Mesothelial cell of epicardium (in vitro differentiated cells): ENCODE data around the gene C1orf198. TPM values are rescaled to one million over a fixed set of nuclear protein-coding genes. Genes with fewer than 3 reads are reported as not detected.

ENCODE experiments used
- DNase-seq, 2 experiments: peaks; one replicate each; pipeline ENCODE4 v3.0.0; 2021; ENCODE audit warnings: low spot score in 2 of 2; ENCODE audit not compliant: unreplicated experiment in 2 of 2
- H3K27ac Mint-ChIP-seq: 2 replicates; pipeline ENCODE4 v1.8.0; 2021; ENCODE audit warnings: mixed read lengths
- H3K27me3 Mint-ChIP-seq: 2 replicates; pipeline ENCODE4 v1.8.0; 2021; ENCODE audit warnings: low read depth, mixed read lengths
- H3K36me3 Mint-ChIP-seq: 2 replicates; pipeline ENCODE4 v1.8.0; 2021; ENCODE audit warnings: mixed read lengths
- H3K4me1 Mint-ChIP-seq: 2 replicates; pipeline ENCODE4 v1.8.0; 2021; ENCODE audit warnings: mixed read lengths
- H3K4me3 Mint-ChIP-seq: 2 replicates; pipeline ENCODE4 v1.8.0; 2021; ENCODE audit warnings: mild to moderate bottlenecking, moderate library complexity, mixed read lengths
- H3K9me3 Mint-ChIP-seq: 2 replicates; pipeline ENCODE4 v1.8.0; 2021; ENCODE audit warnings: mixed read lengths
- total RNA-seq: library from RNA; stranded (reverse); gene quantifications from 3 replicates; pipeline ENCODE4 v1.2.1, GENCODE V29; 2021
- TF ChIP-seq, protein P1 (sequence below): fragments of 200-600 bp; sonication (generic); IDR thresholded peaks from one replicate; pipeline ENCODE4 v1.5.0; 2021; ENCODE audit warnings: antibody characterized with exemption; ENCODE audit not compliant: unreplicated experiment

The C1orf198 gene
- total RNA-seq, 1 donor from 2014 or later = 143 TPM

DNA sequence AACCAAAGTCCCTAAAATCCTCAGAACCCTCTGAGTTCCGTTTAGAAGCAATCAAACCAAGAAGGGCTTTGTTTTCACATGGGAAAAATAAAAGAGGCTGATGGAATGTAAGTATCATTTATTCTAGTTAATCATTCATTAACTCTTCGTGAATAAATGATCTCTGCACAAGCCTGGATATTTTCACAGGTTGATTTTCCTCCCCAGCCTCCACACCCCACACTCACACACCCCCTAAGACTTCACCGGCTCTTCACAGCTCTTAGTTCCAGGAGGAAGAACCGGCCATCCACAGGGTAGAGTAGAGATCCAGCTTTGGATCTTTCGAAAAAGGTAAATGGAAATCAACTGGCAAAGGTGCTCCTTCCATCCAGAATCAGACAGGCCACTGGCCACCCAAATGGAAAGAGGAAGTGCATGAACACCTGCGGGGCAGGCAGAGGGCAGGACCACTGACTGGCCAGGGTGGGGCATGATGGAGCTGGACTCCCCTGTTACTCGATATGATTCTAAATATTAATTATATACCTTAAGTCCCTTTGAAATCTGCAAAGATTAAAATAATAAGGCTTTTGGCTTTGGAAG lies 10.0 kb downstream of the C1orf198 start:
- peaks cover 3% of the 10 kb centered on the region for H3K9me3 Mint-ChIP-seq
- H3K4me1 Mint-ChIP-seq = peaks cover 63% of the 10 kb centered on the region
- no peak overlapping the region for H3K4me3 Mint-ChIP-seq
- H3K36me3 Mint-ChIP-seq = peaks cover 42% of the 10 kb centered on the region
- no peak for DNase-seq
- TF ChIP-seq, protein P1, sequence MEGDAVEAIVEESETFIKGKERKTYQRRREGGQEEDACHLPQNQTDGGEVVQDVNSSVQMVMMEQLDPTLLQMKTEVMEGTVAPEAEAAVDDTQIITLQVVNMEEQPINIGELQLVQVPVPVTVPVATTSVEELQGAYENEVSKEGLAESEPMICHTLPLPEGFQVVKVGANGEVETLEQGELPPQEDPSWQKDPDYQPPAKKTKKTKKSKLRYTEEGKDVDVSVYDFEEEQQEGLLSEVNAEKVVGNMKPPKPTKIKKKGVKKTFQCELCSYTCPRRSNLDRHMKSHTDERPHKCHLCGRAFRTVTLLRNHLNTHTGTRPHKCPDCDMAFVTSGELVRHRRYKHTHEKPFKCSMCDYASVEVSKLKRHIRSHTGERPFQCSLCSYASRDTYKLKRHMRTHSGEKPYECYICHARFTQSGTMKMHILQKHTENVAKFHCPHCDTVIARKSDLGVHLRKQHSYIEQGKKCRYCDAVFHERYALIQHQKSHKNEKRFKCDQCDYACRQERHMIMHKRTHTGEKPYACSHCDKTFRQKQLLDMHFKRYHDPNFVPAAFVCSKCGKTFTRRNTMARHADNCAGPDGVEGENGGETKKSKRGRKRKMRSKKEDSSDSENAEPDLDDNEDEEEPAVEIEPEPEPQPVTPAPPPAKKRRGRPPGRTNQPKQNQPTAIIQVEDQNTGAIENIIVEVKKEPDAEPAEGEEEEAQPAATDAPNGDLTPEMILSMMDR = no peak
- peak overlapping the region; percentile 90 for H3K27ac Mint-ChIP-seq
- no peaks in the 10 kb centered on the region for H3K27me3 Mint-ChIP-seq

DNA sequence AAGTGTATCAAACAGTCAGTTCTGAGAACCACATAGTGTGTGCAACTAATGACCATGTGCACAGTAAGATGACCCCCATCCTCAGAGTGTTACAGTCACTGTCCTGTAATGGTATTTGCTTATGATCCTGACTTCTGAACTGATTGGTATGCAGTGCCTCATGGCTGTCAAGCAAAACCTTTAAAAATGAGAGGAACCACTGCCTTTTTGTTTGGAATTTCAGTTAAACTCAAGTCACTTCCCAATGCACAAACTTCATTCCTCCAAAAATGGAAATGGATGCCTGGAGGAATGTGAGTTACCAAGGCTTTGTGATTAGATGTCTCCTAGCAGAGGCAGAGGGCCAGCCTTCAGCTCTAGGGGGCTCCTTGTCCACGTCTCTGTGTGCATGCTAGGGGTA lies 10.5 kb downstream of the C1orf198 start:
- H3K9me3 Mint-ChIP-seq = peaks cover 5% of the 10 kb centered on the region
- no peak overlapping the region for H3K4me3 Mint-ChIP-seq
- peaks cover 59% of the 10 kb centered on the region for H3K4me1 Mint-ChIP-seq
- peaks cover 47% of the 10 kb centered on the region for H3K36me3 Mint-ChIP-seq
- TF ChIP-seq, protein P1 = no peak
- no peaks in the 10 kb centered on the region for H3K27me3 Mint-ChIP-seq
- H3K27ac Mint-ChIP-seq = peak overlapping the region; percentile 90
- no peak for DNase-seq

DNA sequence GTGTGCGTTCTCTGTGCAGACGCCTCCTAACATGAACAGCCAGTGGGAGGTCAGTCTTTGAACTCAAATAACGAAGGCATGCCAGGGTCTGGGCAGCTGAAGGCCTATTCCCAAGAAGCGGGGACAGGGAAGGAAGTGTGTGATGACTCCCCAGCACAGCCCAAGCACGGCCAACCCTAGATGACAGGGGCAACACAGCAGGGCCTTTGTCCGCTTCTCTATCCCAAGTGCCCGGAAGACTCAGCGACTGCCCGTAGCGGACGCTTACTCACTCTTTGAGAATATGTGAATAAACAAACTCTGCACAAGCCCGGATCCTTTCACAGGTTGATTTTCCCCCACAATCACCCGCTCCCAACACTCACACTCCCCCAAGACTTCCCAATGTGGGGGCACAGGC lies 11.2 kb downstream of the C1orf198 start:
- H3K4me3 Mint-ChIP-seq = no peak overlapping the region
- no peaks in the 10 kb centered on the region for H3K27me3 Mint-ChIP-seq
- peaks cover 7% of the 10 kb centered on the region for H3K9me3 Mint-ChIP-seq
- H3K27ac Mint-ChIP-seq = peak overlapping the region; percentile 89
- DNase-seq = no peak
- peaks cover 56% of the 10 kb centered on the region for H3K4me1 Mint-ChIP-seq
- peaks cover 53% of the 10 kb centered on the region for H3K36me3 Mint-ChIP-seq
- TF ChIP-seq, protein P1 = no peak

DNA sequence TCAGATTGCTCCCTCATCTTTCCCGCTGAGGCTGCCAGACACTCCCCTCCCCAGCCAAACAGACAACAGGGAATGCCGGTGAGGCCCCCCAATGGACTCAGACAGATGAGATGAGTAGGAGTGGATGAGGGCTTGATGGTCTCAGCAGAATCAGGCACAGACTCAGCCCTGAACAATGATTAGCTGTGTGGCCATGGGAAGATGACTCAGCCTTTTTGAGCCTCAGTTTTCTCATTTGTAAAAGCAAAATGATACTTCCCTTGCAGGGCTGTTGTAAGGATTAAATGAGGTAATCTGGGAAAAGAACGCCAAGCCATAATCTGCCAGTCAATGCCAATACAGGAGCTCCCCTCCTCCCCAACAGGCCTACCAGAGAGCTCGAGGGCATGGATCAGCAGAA lies 12.4 kb downstream of the C1orf198 start:
- TF ChIP-seq, protein P1 = no peak
- peaks cover 7% of the 10 kb centered on the region for H3K9me3 Mint-ChIP-seq
- DNase-seq = no peak
- peak overlapping the region; percentile 89 for H3K27ac Mint-ChIP-seq
- H3K4me3 Mint-ChIP-seq = no peak overlapping the region
- H3K4me1 Mint-ChIP-seq = peaks cover 65% of the 10 kb centered on the region
- no peaks in the 10 kb centered on the region for H3K27me3 Mint-ChIP-seq
- H3K36me3 Mint-ChIP-seq = peaks cover 50% of the 10 kb centered on the region

DNA sequence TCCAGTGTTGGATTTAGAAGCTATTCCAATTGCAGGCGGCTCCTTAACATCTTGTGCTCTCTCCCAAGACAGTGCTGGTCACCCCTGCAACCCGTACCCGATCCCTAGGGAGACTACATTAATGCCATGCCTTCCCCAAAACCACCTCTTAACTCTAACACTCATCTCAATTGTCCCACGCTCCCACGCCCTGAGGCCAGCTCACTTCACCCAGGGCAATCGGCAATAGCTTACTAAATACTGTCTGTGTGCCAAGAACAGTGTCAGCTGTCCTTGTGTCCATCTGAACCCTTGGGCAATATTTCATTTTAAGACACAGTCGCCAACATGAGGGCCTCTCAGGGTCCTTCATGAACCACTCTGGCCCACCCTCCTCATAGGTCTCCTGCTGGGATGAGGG lies 13.9 kb downstream of the C1orf198 start:
- peaks cover 42% of the 10 kb centered on the region for H3K36me3 Mint-ChIP-seq
- DNase-seq = no peak
- H3K27me3 Mint-ChIP-seq = no peaks in the 10 kb centered on the region
- H3K4me3 Mint-ChIP-seq = no peak overlapping the region
- H3K27ac Mint-ChIP-seq = peak overlapping the region; percentile 10
- H3K9me3 Mint-ChIP-seq = peaks cover 4% of the 10 kb centered on the region
- TF ChIP-seq, protein P1 = no peak
- peaks cover 73% of the 10 kb centered on the region for H3K4me1 Mint-ChIP-seq

DNA sequence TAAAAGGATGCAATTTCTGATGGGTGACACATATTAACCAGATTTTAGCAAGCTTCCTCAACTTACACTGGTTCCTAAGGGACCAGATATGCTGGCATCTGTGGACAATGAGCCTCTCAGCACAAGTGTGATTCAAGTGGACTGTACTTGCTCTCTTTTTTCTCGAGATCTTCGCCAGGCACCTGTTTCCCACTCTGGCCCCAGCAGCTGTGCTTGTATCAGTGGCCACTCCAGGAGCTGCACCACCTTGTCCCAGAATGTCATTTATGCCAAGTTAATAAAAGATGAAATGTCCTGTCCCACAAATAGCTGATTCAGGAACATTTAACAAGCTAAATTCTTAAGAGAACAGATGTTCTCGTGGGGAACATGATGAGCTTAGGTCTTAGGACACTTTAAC lies 14.6 kb downstream of the C1orf198 start:
- Mint-ChIP-seq H3K4me3 (no peak overlapping the region), H3K9me3 (peaks cover 4% of the 10 kb centered on the region), H3K4me1 (peaks cover 73% of the 10 kb centered on the region), H3K27me3 (no peaks in the 10 kb centered on the region), H3K27ac (peak overlapping the region; percentile 90), H3K36me3 (peaks cover 42% of the 10 kb centered on the region)
- no peak for DNase-seq
- TF ChIP-seq, protein P1 = no peak
